Measurements from ENCODE around the gene ANKRD53.

ANKRD53 gene

GRCh38 chr2:71003396-71003795 is 25.0 kb downstream of the ANKRD53 start:
- TF ChIP-seq CTCF (IDR thresholded peaks at IDR 0.05; ENCODE audit: extremely low read depth, missing control alignments), result no peak
- no peak for DNase-seq (ENCODE audit: low spot score)

- TF ChIP-seq CTCF (IDR thresholded peaks at IDR 0.05; ENCODE audit: extremely low read depth, missing control alignments), result no peak
- DNase-seq (ENCODE audit: low spot score), result no peak
Observed at GRCh38 chr2:71003966-71004755, 25.7 kb downstream of the ANKRD53 start.

- DNase-seq (ENCODE audit: low spot score), result no peak
- TF ChIP-seq CTCF (IDR thresholded peaks at IDR 0.05; ENCODE audit: extremely low read depth, missing control alignments), result no peak
Observed at GRCh38 chr2:71004857-71005256, 26.4 kb downstream of the ANKRD53 start.

- no peak for DNase-seq (ENCODE audit: low spot score)
- no peak for TF ChIP-seq CTCF (IDR thresholded peaks at IDR 0.05; ENCODE audit: extremely low read depth, missing control alignments)
Observed at GRCh38 chr2:71005271-71006202, 27.1 kb downstream of the ANKRD53 start.

GRCh38 chr2:71006323-71006722 is 27.9 kb downstream of the ANKRD53 start:
- DNase-seq (ENCODE audit: low spot score), result no peak
- no peak for TF ChIP-seq CTCF (IDR thresholded peaks at IDR 0.05; ENCODE audit: extremely low read depth, missing control alignments)

GRCh38 chr2:71006955-71007799 is 28.7 kb downstream of the ANKRD53 start:
- TF ChIP-seq CTCF (IDR thresholded peaks at IDR 0.05; ENCODE audit: extremely low read depth, missing control alignments), result no peak
- DNase-seq (ENCODE audit: low spot score), result peak; percentile 3
